Forelimb muscle (tissue), 1 donor: ENCODE measurements around the gene SIX5. TPM values are rescaled to one million over a fixed set of nuclear protein-coding genes. Genes with fewer than 3 reads are reported as not detected.

ENCODE experiments used
- DNase-seq: peaks from one replicate; pipeline ENCODE4 v3.0.0-alpha.2; 2013; ENCODE audit warnings: low read depth
- polyA plus RNA-seq: library from polyadenylated mRNA; unstranded; fragments of 120-200 nt; gene quantifications from one replicate; pipeline ENCODE4 v1.2.1, GENCODE V29; 2013; ENCODE audit not compliant: insufficient read length

Gene SIX5
- polyA plus RNA-seq, 1 donor: 19.0 TPM

DNA sequence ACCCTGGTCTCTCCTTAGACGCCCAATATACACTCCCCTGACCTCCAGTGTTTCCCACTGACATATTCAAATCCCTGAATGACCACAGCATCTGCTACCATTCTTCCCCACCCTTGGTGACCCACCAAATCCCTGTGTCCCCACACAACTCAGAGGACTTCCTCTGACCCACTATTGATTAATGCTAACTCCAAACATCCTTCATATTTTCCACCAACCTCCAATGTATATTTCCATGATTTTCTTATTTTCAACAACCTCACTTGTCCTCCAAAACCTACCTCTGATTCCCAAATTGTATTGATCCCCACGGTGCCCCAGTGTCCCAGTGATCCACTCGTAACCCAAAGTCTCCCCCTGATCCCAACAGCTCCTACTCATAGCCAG lies 24.1 kb upstream of the SIX5 start:
- no peak for DNase-seq

DNA sequence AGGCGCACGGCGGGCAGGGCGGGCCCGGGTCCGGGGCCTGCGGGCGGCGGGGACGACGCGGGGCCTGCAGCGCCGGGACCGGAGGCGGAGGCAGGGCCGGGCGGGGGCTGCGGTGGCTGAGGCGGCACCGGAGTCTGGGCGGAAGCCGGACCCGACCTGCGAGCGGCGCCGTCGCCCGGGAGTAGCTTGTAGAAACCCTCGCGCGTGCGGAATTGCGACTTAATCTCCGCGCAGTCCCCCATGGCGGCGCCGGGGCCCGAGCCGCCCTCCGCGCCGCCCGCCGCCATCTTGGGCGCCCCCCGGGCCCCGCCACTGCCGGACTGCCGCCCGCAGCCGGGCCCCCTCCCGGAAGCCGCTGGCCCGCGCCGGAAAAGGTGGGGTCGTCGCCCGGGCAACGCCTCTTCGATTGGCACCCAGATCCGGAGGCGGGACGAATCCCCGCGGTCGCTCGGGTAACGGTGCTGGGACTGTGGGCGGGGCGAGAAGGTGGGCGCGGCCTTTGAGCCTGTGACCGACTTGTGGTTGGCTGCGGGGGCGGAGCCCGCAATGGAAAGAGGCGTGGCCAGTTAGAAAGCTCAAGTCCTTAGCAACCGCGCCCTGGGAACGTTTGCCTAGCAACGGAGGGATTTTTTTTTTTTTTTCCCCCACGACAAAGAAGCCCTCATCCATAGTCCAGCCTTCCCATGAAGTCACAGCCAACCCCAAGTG lies 23.6 kb upstream of the SIX5 start, which contains the start of gene DMWD:
TSS of gene DMWD (minus strand) at position 376 of the 708 bp plus-strand sequence. CDS start at position 287, 89 bp downstream.
- DNase-seq: peak; percentile 95

DNA sequence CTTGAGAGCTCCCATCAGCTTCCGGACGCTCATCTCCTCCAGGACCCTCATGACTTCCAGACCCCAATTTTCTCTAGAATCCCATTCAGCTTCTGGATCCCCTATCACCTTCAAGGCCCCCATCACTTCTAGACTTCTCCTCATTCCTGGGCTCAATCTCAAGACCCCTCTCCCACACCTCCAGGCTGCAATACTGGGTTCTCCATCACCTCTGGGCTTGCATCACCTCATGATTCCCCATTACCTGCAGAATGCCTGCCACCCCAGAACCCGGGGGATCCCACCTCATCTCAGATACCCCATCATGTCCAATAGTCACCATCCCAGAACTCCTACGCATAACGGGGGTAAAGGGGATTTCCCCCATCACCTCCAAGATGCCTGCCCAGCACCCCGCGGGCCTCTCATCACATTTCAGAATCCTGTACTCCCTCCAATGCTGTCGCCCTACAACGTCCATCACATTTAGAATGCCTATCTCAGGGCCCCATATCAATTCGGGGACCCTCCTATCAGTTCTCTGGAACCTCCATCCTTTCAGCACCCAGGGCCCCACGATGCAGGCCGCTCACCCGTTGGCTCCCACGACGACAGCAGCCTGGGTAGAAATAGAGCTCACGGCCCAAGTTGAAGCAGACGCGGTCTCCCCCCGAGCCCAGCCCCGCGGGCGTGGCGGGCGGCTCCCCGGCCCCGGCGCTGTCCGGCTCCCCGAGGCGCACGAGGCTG lies 22.9 kb upstream of the SIX5 start:
- DNase-seq: no peak

GRCh38 chr19:45790942-45791341 lies 21.9 kb upstream of the SIX5 start:
- no peak for DNase-seq

- DNase-seq: no peak
Measured at GRCh38 chr19:45789035-45789786, 20.2 kb upstream of the SIX5 start.

DNA sequence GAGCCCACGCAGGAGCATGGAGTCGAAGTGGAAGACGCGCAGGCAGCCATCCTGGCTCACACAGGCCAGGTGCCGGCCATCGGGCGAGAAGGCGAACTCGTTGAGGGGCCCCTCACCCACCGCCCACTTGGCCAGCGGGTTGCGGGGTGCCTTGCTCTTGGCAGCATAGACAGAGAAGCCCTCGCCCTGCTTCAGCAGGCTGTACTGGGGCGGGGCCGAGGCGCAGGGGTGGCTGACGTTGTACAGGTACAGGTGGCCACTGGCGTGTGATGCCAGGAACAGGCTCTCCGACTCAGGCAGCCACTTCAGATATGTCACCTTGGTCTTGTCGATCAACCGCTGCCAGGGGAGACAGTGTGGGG lies 17.5 kb upstream of the SIX5 start:
- no peak for DNase-seq

- no peak for DNase-seq
Measured at GRCh38 chr19:45785781-45786532, 16.9 kb upstream of the SIX5 start.

GRCh38 chr19:45785097-45785496 lies 16.0 kb upstream of the SIX5 start:
- DNase-seq: no peak

DNA sequence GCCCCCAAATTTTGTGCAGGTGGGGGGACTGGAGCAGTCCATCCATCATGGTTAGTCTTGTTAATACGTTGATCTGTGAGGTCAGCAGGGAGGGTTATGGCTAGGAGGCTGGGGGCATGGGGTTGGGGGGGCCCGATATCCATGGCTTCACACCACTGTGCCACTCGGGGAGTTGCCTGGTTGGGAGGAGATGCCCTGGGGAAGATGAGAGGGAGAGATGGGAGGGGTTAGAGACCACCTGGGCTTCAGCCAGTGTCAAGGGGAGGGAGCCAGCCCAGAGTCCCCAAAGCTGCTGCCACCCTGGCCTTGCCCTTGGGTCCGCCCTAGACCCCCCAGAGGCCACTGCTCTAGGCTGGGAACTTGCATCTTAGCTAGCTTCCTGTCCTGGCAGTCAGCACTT lies 15.0 kb upstream of the SIX5 start:
- no peak for DNase-seq

DNA sequence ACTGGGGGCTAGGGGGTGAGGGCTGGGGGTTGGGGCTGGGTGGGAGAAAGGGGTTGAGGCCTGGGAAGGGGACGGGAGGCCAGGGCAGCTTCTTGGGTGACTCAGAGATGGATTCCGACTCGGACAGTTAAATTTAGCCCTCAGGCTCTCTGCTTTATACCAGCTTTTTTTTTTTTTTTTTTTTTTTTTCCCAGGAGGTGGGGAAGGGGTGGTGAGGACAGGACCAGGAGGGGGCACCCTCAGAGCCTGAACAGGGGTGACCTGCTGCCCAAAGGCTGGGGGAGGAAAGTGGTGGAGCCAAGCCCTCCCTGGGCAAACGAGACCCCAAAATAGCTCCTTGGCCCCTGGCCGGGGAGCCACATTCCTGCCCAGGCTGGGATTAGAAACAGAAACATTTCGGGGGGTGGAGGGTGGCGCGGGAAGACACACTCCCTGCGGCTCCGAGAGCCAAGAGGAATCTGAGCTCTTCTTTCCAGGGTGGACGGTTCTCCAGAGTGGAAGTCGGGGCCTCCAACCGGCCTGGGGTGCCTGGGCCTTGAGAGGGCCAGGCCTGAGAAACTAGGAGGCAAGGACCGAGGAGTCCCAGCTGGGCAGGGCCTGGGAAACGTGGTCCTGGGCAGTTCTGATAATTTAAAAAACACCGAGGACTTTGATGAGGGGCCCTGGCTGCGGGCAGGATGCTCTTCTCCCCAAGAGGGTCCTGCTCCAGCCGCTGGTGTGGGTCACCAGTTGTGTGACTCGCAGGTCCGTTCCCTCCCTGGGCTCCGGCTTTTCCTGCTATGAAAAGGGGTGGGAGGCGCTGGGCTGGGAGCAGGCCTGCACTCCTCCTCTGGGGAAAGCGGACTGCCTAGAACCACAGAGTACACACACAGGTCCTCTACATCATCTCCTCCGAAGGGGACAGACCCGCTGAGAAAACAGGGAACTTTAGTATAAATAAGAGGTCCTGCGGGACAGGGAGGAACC lies 14.1 kb upstream of the SIX5 start:
- no peak for DNase-seq

DNA sequence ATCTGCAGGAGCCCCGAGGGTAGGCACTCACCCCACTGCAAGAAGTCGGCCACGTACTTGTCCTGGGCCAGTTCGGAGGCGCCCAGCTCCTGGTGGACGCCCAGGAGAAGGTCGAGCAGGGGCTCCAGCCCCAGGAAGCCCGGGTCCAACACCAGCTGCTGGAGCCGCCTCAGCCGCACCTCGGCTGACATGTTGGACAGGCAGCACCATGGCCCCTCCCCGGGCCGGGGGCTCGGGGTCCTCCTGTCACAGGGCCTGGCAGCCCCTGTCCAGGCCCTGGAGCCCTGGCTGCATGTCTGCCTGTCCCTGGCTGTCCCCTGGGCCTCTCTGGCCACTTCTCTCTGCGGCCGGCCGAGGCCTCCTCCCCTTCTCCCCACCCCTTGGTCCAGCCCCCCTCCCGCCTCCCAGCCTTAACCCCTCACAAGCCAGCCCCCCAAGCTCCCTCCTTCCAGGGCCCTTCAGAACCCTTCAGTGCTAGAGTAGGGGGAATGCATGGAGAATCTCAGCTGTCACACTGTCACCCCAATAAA lies 13.2 kb upstream of the SIX5 start, which contains the start of gene DMPK:
TSS of gene DMPK (minus strand) at position 329 of the 530 bp plus-strand sequence. CDS start at position 191, 138 bp downstream.
- DNase-seq: no peak

DNA sequence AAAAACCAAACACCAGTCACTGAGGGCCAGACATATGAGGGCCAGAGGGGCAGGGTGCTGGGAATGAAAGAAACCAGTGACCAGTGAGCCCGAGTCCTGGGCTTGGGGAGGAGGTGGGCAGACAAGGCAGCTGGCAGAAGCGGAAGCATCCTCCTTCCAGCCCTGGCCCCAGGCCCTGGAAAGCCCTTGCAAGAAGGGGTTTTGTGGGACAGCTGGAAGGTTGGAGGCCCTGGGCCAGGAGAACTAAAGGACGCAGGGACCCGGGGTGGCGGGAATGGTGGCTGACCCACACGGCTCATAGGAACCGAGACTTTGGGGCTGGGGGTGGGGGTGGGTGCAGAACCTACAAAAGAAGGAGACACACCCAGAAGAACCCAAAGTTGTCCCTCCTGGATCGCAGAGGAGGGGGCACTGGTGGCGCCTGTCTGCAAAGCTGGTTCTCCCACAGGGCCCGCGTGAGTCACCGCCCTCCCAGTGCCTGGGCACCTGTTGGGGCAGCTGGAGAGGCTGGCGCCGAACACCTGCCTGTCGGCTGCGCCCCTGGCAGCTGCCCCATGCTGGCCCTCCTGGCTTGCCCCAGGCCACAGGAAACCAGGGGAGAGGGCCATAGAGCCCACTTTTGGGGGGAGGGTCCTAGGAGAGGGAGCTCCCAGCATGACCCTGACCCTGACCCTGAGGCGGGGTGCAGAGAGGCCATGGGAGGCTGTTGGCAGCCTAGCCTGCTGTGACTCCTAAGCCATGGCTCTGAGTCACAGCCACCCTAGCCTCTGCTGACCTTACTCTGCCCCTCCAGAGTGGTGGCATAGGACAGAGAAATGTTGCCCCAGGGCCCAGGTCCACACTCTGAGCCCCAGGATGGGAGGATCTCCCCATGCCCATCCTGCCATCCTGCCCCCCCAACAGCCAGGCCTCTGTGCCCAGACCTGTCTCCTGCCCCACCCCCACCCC lies 12.4 kb upstream of the SIX5 start:
- no peak for DNase-seq

DNA sequence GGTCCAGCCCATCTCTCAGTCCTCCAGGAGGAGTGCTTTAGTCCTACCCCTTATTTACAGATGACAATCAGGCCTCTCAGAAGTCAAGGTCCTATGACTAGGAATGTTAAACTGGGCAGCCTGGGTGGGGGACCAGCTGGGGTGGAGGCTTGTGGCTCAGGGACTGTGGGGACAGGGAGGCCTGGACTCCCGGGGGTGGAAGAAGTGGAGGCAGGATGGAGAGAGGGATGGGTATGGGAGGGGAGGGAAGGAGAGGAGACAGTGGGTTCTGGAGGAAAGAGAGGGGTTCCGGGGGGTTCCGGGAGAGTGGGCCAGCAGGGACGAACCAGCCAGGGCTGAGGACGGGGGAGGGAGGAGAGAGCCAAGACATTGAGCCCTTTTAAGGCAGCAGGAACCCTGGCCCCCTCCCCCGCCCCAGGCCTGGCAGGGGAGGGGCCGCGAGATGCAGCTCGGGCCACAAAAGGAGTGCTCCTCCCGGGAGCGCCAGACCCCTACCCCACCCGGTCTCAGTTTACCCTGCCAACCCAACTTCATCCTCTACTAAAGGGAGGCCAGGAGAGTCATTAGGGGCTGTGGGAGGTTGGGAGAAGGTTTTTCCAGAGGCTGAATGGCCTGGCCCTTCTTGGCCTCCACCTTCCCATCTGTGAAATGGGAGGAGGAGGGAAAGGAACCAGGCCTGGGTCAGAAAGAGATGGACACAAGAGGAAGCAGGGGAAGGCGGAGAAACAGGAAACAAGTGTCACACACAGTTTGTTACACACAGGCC lies 11.6 kb upstream of the SIX5 start:
- DNase-seq: no peak

GRCh38 chr19:45780146-45780447 lies 11.0 kb upstream of the SIX5 start:
- no peak for DNase-seq

DNA sequence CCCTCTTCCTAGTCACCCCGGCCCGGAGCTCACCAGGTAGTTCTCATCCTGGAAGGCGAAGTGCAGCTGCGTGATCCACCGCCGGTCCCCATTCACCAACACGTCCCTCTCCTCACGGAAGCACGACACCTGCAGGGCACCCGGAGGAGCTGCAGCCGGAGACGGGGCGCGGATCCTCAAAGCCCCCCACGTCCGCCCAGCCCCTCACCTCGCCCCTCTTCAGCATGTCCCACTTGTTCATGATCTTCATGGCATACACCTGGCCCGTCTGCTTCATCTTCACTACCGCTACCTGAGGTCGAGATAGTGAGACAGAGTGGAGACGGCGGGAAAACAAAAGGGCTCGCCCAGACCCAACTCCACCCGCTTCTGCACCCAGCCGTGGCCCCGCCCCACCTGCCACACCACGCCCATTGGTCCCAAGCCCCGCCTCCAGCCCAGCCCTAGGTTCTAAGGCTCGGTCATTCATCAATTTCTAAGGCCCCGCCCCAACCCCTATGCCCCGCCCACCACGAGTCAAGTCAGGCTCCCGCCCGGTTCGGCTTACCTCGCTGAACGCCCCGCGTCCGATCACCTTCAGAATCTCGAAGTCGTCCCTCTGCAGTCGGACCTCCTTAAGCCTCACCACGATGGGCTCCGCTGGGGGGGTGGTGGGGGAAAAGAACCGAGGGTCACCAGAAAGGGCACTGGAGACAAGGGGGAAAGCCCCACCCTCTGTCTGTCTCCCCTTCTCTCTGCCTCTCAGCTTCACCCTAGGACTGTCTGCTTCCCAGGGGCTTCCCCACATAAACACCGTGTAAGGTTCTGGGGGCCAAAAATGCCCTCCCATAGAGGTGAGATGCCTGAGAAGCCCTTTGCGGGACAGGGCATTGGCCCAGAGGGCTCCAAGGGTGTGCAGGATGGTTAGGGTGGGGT lies 10.4 kb upstream of the SIX5 start:
- no peak for DNase-seq

DNA sequence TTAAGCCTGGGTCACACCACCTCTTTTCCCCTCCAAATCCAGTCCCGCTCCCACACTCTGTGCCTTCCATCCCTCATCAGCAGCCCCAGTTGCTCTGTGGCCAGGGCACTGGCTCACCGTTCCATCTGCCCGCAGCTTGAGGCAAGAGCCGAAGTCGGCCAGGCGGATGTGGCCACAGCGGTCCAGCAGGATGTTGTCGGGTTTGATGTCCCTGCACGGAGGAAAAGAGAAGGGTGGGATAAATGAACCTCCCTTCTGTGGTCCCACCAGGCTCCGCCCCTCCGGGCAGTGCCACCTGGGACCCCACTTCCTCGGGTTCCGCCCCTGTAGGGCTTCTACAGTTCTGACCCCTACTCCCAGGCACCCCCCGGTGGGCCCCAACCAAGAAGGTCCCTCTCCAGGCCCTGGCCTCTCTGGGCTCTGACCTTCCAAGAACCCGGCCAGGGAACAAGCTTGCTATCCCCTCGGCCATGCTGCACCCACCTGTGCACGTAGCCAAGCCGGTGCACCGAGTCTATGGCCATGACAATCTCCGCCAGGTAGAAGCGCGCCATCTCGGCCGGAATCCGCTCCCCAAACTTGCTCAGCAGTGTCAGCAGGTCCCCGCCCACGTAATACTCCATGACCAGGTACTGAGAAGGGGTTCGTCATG lies 9.1 kb upstream of the SIX5 start:
- no peak for DNase-seq

DNA sequence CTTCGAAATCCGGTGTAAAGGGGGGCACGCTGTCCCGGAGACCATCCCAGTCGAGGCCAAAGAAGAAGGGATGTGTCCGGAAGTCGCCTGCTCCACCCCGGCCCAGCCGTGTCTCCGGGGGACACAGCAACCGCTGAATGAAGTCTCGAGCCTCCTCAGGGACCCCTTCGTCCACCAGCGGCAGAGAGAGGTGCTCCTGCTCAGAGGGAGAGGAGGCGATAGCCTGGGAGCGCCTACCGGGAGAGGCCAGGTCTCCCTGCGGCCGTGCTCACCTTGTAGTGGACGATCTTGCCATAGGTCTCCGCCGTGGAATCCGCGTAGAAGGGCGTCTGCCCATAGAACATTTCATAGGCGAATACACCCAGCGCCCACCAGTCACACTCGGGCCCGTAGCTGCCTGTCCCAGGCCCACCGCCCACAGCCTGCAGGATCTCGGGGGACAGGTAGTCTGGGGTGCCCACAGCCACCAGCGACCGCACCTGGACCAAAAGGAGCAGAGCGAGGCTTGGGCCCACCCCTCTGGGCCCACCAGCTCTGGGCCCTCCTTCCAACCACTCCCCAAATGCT lies 8.4 kb upstream of the SIX5 start:
- DNase-seq: no peak
